ENCODE measurements around the gene TMEM98. TPM values are rescaled to one million over a fixed set of nuclear protein-coding genes. Genes with fewer than 3 reads are reported as not detected.

Gene TMEM98
- total RNA-seq, 1 experiment from 2014 or later = 67.6 TPM

DNA sequence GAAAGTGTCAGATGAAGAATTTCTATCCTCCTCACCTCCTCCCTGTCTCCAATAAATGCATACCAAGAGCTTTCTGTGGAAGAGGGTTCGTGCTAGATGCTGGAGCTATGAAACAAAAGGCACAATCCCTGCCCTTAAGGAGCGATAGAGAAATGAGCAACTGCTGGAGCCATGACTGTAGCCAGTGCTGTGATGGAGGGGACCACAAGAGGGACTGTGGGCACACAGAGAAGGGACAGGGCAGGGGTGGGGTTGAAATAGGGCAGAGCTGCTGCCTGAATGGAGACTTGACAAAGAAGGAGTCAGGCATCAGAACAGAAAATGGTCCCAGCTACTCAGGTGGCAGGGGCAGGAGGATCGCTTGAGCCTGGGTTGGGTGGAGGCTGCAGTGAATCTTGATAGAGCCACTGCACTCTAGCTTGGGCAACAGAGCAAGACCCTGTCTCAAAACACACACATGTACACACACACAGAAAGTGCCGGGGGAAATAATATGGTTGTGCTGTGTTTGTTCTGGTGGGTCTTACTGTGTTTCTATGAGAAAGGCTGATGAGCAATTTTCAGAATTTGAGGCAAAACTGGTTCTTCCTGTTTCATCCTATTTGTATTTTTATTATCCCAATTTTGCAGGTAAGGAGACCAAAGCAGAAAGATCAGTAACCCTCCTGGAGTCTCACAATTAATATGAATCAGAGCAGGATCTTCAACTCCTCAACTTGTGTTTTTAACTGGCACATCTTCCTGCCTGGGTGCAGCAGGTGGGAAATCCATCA is 16.5 kb downstream of the TMEM98 start:
- no peak overlapping the region for H3K4me3 ChIP-seq (ENCODE audit: low read depth, low read length, poor library complexity, severe bottlenecking)
- ChIA-PET CTCF (no interaction called here), POLR2A (ENCODE audit: low non-redundant PET) (no interaction called here)
- peaks cover 14% of the 10 kb centered on the region for H3K36me3 ChIP-seq (ENCODE audit: insufficient read depth, low read length, poor library complexity, severe bottlenecking)
- peaks cover 11% of the 10 kb centered on the region for H3K4me1 ChIP-seq (ENCODE audit: insufficient read depth, low read length, poor library complexity, severe bottlenecking)
- H3K9me3 ChIP-seq (ENCODE audit: low read depth, low read length, poor library complexity, severe bottlenecking) = no peaks in the 10 kb centered on the region
- intact Hi-C loops (cut with micrococcal nuclease; ENCODE audit: unreplicated experiment) = no loop called here
- DNase-seq (ENCODE audit: low spot score) = no peak
- H3K27ac ChIP-seq (ENCODE audit: low read depth, low read length, poor library complexity, severe bottlenecking) = peak overlapping the region; percentile 21
- TF ChIP-seq, protein P1, sequence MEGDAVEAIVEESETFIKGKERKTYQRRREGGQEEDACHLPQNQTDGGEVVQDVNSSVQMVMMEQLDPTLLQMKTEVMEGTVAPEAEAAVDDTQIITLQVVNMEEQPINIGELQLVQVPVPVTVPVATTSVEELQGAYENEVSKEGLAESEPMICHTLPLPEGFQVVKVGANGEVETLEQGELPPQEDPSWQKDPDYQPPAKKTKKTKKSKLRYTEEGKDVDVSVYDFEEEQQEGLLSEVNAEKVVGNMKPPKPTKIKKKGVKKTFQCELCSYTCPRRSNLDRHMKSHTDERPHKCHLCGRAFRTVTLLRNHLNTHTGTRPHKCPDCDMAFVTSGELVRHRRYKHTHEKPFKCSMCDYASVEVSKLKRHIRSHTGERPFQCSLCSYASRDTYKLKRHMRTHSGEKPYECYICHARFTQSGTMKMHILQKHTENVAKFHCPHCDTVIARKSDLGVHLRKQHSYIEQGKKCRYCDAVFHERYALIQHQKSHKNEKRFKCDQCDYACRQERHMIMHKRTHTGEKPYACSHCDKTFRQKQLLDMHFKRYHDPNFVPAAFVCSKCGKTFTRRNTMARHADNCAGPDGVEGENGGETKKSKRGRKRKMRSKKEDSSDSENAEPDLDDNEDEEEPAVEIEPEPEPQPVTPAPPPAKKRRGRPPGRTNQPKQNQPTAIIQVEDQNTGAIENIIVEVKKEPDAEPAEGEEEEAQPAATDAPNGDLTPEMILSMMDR (conservative IDR thresholded peaks at IDR 0.05; ENCODE audit: low read depth, low read length) = no peak
- no peak for TF ChIP-seq EZH2 (IDR thresholded peaks at IDR 0.05; ENCODE audit: borderline replicate concordance, low read depth, low read length, poor library complexity, severe bottlenecking)
- BruUV-seq (replicated peaks) = no TSS peak
- H3K27me3 ChIP-seq (replicated peaks; ENCODE audit: insufficient read depth, low read depth, low read length, poor library complexity) = no peaks in the 10 kb centered on the region

DNA sequence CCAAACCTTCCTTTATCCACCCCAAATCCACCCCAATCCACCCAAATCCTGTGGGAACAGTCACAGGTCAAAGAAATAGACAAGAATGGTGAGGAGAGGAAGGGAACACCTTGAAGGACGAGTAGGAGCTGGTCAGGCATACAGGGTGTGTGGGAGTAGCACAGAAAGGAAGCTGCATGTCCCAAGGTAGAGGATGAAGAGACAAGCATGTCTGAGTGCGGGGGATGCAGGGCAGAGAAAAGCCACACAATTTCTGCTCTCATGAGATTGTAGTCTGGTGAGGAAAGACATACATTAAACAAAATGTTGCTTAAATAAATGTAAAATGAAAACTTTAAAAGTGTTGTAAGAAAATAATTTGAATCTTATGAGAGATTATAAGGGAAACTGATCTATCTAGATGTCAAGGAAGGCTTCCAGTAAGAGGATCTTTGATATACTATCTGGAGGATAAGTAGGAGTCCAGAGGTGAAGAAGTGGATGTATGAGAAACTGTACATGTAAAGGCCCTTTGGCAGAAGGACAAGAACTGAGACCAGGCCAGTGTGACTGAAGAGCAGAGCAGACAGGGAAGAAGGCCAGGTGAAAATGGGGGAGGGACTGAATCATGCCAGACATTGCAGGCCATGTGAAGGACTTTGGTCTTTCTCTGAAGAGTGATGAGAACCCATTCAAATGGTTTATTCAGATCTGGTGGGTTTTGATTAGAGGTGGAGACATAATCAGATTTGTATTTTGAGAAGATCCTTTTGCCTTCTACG is 18.6 kb downstream of the TMEM98 start:
- no peak overlapping the region for H3K4me3 ChIP-seq (ENCODE audit: low read depth, low read length, poor library complexity, severe bottlenecking)
- no peaks in the 10 kb centered on the region for H3K27me3 ChIP-seq (replicated peaks; ENCODE audit: insufficient read depth, low read depth, low read length, poor library complexity)
- TF ChIP-seq, protein P1 (conservative IDR thresholded peaks at IDR 0.05; ENCODE audit: low read depth, low read length) = no peak
- TF ChIP-seq EZH2 (IDR thresholded peaks at IDR 0.05; ENCODE audit: borderline replicate concordance, low read depth, low read length, poor library complexity, severe bottlenecking) = no peak
- peaks cover 3% of the 10 kb centered on the region for H3K36me3 ChIP-seq (ENCODE audit: insufficient read depth, low read length, poor library complexity, severe bottlenecking)
- ChIA-PET POLR2A (ENCODE audit: low non-redundant PET) (no interaction called here), CTCF (no interaction called here)
- peak overlapping the region; percentile 77 for H3K27ac ChIP-seq (ENCODE audit: low read depth, low read length, poor library complexity, severe bottlenecking)
- H3K9me3 ChIP-seq (ENCODE audit: low read depth, low read length, poor library complexity, severe bottlenecking) = no peaks in the 10 kb centered on the region
- DNase-seq (ENCODE audit: low spot score) = no peak
- intact Hi-C loops (cut with micrococcal nuclease; ENCODE audit: unreplicated experiment) = loop anchor here (2.0 kb wide), 1 partner anchor 322 kb away; no protein-coding TSS in a partner anchor
- BruUV-seq (replicated peaks) = no TSS peak
- H3K4me1 ChIP-seq (ENCODE audit: insufficient read depth, low read length, poor library complexity, severe bottlenecking) = peaks cover 11% of the 10 kb centered on the region

DNA sequence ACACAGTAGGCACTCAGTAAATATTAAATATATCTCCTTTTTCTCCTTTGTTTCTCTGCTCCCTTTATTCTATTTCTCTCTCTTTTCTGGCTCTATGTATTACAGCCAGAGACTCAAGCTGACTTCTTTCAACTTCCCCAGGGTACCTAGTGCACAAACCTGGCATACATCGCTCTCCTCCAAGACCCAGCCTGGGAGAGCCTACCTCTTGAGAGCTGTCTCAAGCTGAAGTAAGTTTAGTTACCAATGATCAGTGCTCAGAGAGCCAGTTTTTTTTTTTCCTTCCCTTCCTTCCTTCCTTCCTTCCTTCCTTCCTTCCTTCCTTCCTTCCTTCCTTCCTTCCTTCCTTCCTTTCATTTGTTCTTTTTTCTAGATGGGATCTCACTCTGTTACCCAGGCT is 19.8 kb downstream of the TMEM98 start:
- Histone ChIP-seq H3K9me3 (ENCODE audit: low read depth, low read length, poor library complexity, severe bottlenecking) (no peaks in the 10 kb centered on the region), H3K36me3 (ENCODE audit: insufficient read depth, low read length, poor library complexity, severe bottlenecking) (no peaks in the 10 kb centered on the region)
- BruUV-seq (replicated peaks) = no TSS peak

More for the DNA sequence above, 19.8 kb downstream of the TMEM98 start:
- Histone ChIP-seq H3K4me1 (ENCODE audit: insufficient read depth, low read length, poor library complexity, severe bottlenecking) (peaks cover 11% of the 10 kb centered on the region), H3K27me3 (replicated peaks; ENCODE audit: insufficient read depth, low read depth, low read length, poor library complexity) (no peaks in the 10 kb centered on the region), H3K4me3 (ENCODE audit: low read depth, low read length, poor library complexity, severe bottlenecking) (no peak overlapping the region), H3K27ac (ENCODE audit: low read depth, low read length, poor library complexity, severe bottlenecking) (peak overlapping the region; percentile 77)
- CTCF ChIA-PET = no interaction called here
- POLR2A ChIA-PET (ENCODE audit: low non-redundant PET) = interaction anchor here (0.6 kb wide), 2 partner anchors 118 to 331 kb away, joined by 7 read pairs; no protein-coding TSS in a partner anchor
- intact Hi-C loops (cut with micrococcal nuclease; ENCODE audit: unreplicated experiment) = loop anchor here (2.0 kb wide), 1 partner anchor 321 kb away; no protein-coding TSS in a partner anchor
- TF ChIP-seq, protein P1 (conservative IDR thresholded peaks at IDR 0.05; ENCODE audit: low read depth, low read length) = no peak
- TF ChIP-seq EZH2 (IDR thresholded peaks at IDR 0.05; ENCODE audit: borderline replicate concordance, low read depth, low read length, poor library complexity, severe bottlenecking) = no peak
- DNase-seq (ENCODE audit: low spot score) = peak; percentile 70
